Globus pallidus (tissue), 1 donor: ENCODE results near the gene MARCO.

Source experiments
- DNase-seq: peaks from one replicate; pipeline ENCODE4 v3.0.0-alpha.2; 2015; ENCODE audit warnings: low spot score

The MARCO gene

GRCh38 chr2:118942031-118942430, at the start of gene MARCO:
Gene MARCO, plus strand, starts transcription at chr2:118942194. Its CDS starts 107 bp downstream, at chr2:118942301.
- DNase-seq: no peak

GRCh38 chr2:118893100-118893499, 48.9 kb upstream of the MARCO start:
- DNase-seq: no peak

GRCh38 chr2:118902266-118903028, 39.5 kb upstream of the MARCO start:
- DNase-seq: peak; percentile 5

- no peak for DNase-seq
Observed at GRCh38 chr2:118903029-118903351, 39.0 kb upstream of the MARCO start.

- no peak for DNase-seq
Observed at GRCh38 chr2:118903551-118904479, 38.2 kb upstream of the MARCO start.

GRCh38 chr2:118905206-118905605, 36.8 kb upstream of the MARCO start:
- no peak for DNase-seq

GRCh38 chr2:118906186-118906585, 35.8 kb upstream of the MARCO start:
- no peak for DNase-seq

GRCh38 chr2:118907759-118908158, 34.2 kb upstream of the MARCO start:
- DNase-seq: no peak

- no peak for DNase-seq
Observed at GRCh38 chr2:118909191-118909590, 32.8 kb upstream of the MARCO start.

- no peak for DNase-seq
Observed at GRCh38 chr2:118911166-118911856, 30.7 kb upstream of the MARCO start.

GRCh38 chr2:118911936-118912335, 30.1 kb upstream of the MARCO start:
- DNase-seq: no peak

GRCh38 chr2:118913131-118913802, 28.7 kb upstream of the MARCO start:
- DNase-seq: no peak

- DNase-seq: no peak
Observed at GRCh38 chr2:118913803-118914645, 28.0 kb upstream of the MARCO start.

GRCh38 chr2:118914721-118915453, 27.1 kb upstream of the MARCO start:
- DNase-seq: no peak

- DNase-seq: no peak
Observed at GRCh38 chr2:118918017-118918416, 24.0 kb upstream of the MARCO start.

- DNase-seq: no peak
Observed at GRCh38 chr2:118921646-118922045, 20.3 kb upstream of the MARCO start.

- no peak for DNase-seq
Observed at GRCh38 chr2:118922254-118922653, 19.7 kb upstream of the MARCO start.

- DNase-seq: no peak
Observed at GRCh38 chr2:118923371-118923770, 18.6 kb upstream of the MARCO start.

- DNase-seq: no peak
Observed at GRCh38 chr2:118925476-118925875, 16.5 kb upstream of the MARCO start.

- DNase-seq: no peak
Observed at GRCh38 chr2:118925981-118926380, 16.0 kb upstream of the MARCO start.
